ENCODE data around the gene MROH2B. TPM values are rescaled to one million over a fixed set of nuclear protein-coding genes. Genes with fewer than 3 reads are reported as not detected.

Gene MROH2B
- not detected for total RNA-seq
- long read RNA-seq, donor 1, result 0 reads
- long read RNA-seq, donor 2, result 0 reads

GRCh38 chr5:41071242-41071641 is at the start of gene MROH2B:
TSS of gene MROH2B (minus strand) at chr5:41071342. CDS start at chr5:41070852, 490 bp downstream.
- DNase-seq (no peak), ATAC-seq (no peak)
- Histone ChIP-seq H3K4me3 (no peak within 1 kb of the TSS), H3K36me3 (ENCODE audit: low read depth) (no peaks in the 10 kb centered on the region), H3K4me1 (ENCODE audit: low read depth) (no peaks in the 10 kb centered on the region), H3K9me3 (no peaks in the 10 kb centered on the region)
- TF ChIP-seq CTCF (IDR thresholded peaks at IDR 0.05), result no peak
- intact Hi-C loops (cut with DNase I, micrococcal nuclease), result no loop called here

- no peak overlapping the region for H3K4me3 ChIP-seq
- no peaks in the 10 kb centered on the region for H3K36me3 ChIP-seq (ENCODE audit: low read depth)
- intact Hi-C loops (cut with DNase I, micrococcal nuclease), result no loop called here
- no peaks in the 10 kb centered on the region for H3K4me1 ChIP-seq (ENCODE audit: low read depth)
- ATAC-seq (no peak), DNase-seq (no peak)
- no peaks in the 10 kb centered on the region for H3K9me3 ChIP-seq
- TF ChIP-seq CTCF (IDR thresholded peaks at IDR 0.05), result no peak
These were observed 49.5 kb upstream of the MROH2B start for GRCh38 chr5:41120600-41120999.

GRCh38 chr5:41118177-41118576 is 47.0 kb upstream of the MROH2B start:
- ATAC-seq (no peak), DNase-seq (no peak)
- H3K4me3 ChIP-seq, result no peak overlapping the region
- H3K9me3 ChIP-seq, result no peaks in the 10 kb centered on the region
- H3K4me1 ChIP-seq (ENCODE audit: low read depth), result no peaks in the 10 kb centered on the region
- no peak for TF ChIP-seq CTCF (IDR thresholded peaks at IDR 0.05)
- intact Hi-C loops (cut with DNase I, micrococcal nuclease), result no loop called here
- H3K36me3 ChIP-seq (ENCODE audit: low read depth), result no peaks in the 10 kb centered on the region

GRCh38 chr5:41115281-41115680 is 44.1 kb upstream of the MROH2B start:
- H3K36me3 ChIP-seq (ENCODE audit: low read depth), result no peaks in the 10 kb centered on the region
- intact Hi-C loops (cut with DNase I, micrococcal nuclease), result no loop called here

GRCh38 chr5:41112486-41113455 is 41.6 kb upstream of the MROH2B start:
- Histone ChIP-seq H3K4me3 (no peak overlapping the region), H3K4me1 (ENCODE audit: low read depth) (no peaks in the 10 kb centered on the region), H3K36me3 (ENCODE audit: low read depth) (no peaks in the 10 kb centered on the region), H3K9me3 (no peaks in the 10 kb centered on the region)
- DNase-seq, result no peak
- intact Hi-C loops (cut with DNase I, micrococcal nuclease), result no loop called here
- no peak for ATAC-seq
- no peak for TF ChIP-seq CTCF (IDR thresholded peaks at IDR 0.05)

More at GRCh38 chr5:41115281-41115680, 44.1 kb upstream of the MROH2B start:
- H3K4me3 ChIP-seq, result no peak overlapping the region
- H3K4me1 ChIP-seq (ENCODE audit: low read depth), result no peaks in the 10 kb centered on the region
- TF ChIP-seq CTCF (IDR thresholded peaks at IDR 0.05), result no peak
- ATAC-seq (no peak), DNase-seq (no peak)
- no peaks in the 10 kb centered on the region for H3K9me3 ChIP-seq
